Panc1 (cell line): ENCODE data around the gene CDS2. TPM values are rescaled to one million over a fixed set of nuclear protein-coding genes. Genes with fewer than 3 reads are reported as not detected.

Source experiments
- ATAC-seq: fragments of 200-7000 bp; cut with Tn5 transposase; 2 replicates; pipeline ENCODE4 v1.9.1; 2020; ENCODE audit warnings: mild to moderate bottlenecking, moderate library complexity
- BruUV-seq: library from RNA; stranded (reverse); fragments of 400-500 nt; replicated peaks from 2 replicates; lab custom pipeline; 2021; lab: Mats Ljungman, UMichigan
- CTCF ChIA-PET: fragments of 300-600 bp; sonication (Branson Sonifier 250); formaldehyde crosslinking; loops from one replicate; lab custom pipeline; 2022; ENCODE audit warnings: antibody characterized with exemption; lab: Charles Lee
- POLR2A ChIA-PET: fragments of 300-600 bp; sonication (Branson Sonifier 250); formaldehyde crosslinking; loops from one replicate; lab custom pipeline; 2022; ENCODE audit warnings: antibody characterized with exemption; lab: Charles Lee
- DNase-seq: peaks from one replicate; pipeline ENCODE4 v3.0.0-alpha.2; 2010; ENCODE audit warnings: low read depth, low spot score
- H3K27ac ChIP-seq: 2 replicates; pipeline ENCODE4 v1.5.1; 2011; ENCODE audit warnings: mild to moderate bottlenecking, low read length, inconsistent platforms
- H3K27me3 ChIP-seq: fragments of 200-500 bp; sonication (Bioruptor generic); 2 replicates; pipeline ENCODE4 v1.6.0; 2014; ENCODE audit warnings: low read length, inconsistent platforms; ENCODE audit not compliant: control insufficient read depth, insufficient read depth
- H3K36me3 ChIP-seq: fragments of 200-500 bp; sonication (Bioruptor generic); 2 replicates; pipeline ENCODE4 v1.5.1; 2014; ENCODE audit warnings: inconsistent platforms, mild to moderate bottlenecking, low read length, moderate library complexity; ENCODE audit not compliant: control insufficient read depth, insufficient read depth
- H3K4me1 ChIP-seq: 2 replicates; pipeline ENCODE4 v1.5.1; 2011; ENCODE audit warnings: inconsistent platforms, mild to moderate bottlenecking, low read length, moderate library complexity; ENCODE audit not compliant: control insufficient read depth, insufficient read depth
- H3K4me3 ChIP-seq, 2 experiments: 2 replicates each; pipeline ENCODE4 v1.5.1; 2011 to 2012; ENCODE audit warnings: low read depth in 2 of 2, low read length in 2 of 2, mild to moderate bottlenecking in 2 of 2, inconsistent platforms in 1 of 2, moderate library complexity in 1 of 2
- H3K9me3 ChIP-seq: fragments of 200-500 bp; sonication (Bioruptor generic); 2 replicates; pipeline ENCODE4 v1.5.1; 2014; ENCODE audit warnings: low read depth, mild to moderate bottlenecking, inconsistent platforms, low read length, moderate library complexity; ENCODE audit not compliant: control insufficient read depth, insufficient read depth
- POLR2AphosphoS5 ChIP-seq: IDR thresholded peaks from 2 replicates; pipeline ENCODE4 v1.6.1; 2012; ENCODE audit warnings: mild to moderate bottlenecking, low read depth, low read length, moderate library complexity
- SIN3A ChIP-seq: IDR thresholded peaks from 2 replicates; pipeline ENCODE4 v1.6.1; 2012; ENCODE audit warnings: low read depth, mild to moderate bottlenecking, low read length, moderate library complexity, borderline replicate concordance; ENCODE audit not compliant: insufficient read depth
- TCF7L2 ChIP-seq: IDR thresholded peaks from 2 replicates; pipeline ENCODE4 v1.6.1; 2011; ENCODE audit warnings: mild to moderate bottlenecking, low read depth, low read length, inconsistent platforms
- in situ Hi-C: cut with HindIII; loops from 2 replicates; pipeline ENCODE4 v1.10.0; 2016; ENCODE audit warnings: low sequenced_read_pairs, low pct_unique_long_range_greater_than_20kb
- intact Hi-C: fragments of 100-400 bp; cut with micrococcal nuclease; formaldehyde crosslinking; loops from one replicate; pipeline ENCODE4 v1.10.0; 2022; ENCODE audit not compliant: unreplicated experiment
- total RNA-seq: library from RNA; stranded (reverse); gene quantifications from one replicate; pipeline ENCODE4 v1.2.1, GENCODE V29; 2021; ENCODE audit not compliant: unreplicated experiment
- TF ChIP-seq, protein P1 (sequence below): fragments of 450-650 bp; IDR thresholded peaks from 2 replicates; pipeline ENCODE4 v1.5.1; 2017; ENCODE audit warnings: mild to moderate bottlenecking
- TF ChIP-seq, protein P2 (sequence below), 2 experiments: IDR thresholded peaks; 2 replicates each; pipeline ENCODE4 v1.6.1; 2011 to 2012; ENCODE audit warnings: low read depth in 2 of 2, control low read depth in 1 of 2, low read length in 1 of 2, mild to moderate bottlenecking in 1 of 2, moderate library complexity in 1 of 2; ENCODE audit not compliant: insufficient read depth in 1 of 2

The CDS2 gene
- total RNA-seq, 1 experiment from 2014 or later = 54.0 TPM

DNA sequence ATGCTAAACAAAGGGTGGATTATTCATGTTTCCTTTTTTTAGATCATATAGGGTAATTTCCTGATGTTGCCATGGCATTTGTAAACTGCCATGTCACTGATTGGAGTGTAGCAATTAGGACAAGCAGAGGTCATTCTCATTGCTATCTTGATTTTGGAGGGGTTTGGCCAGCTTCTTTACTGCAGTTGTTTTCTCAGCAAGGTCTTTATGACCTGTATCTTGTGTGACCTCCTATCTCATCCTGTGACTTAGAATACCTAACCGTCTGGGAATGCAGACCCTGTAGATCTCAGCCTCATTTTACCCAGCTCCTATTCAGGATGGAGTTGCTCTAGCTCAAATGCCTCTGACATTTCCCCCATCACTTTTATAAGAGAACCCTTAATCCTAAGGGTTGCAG, 53.6 kb downstream of the CDS2 start:
- Histone ChIP-seq H3K4me1 (no peaks in the 10 kb centered on the region), H3K27ac (no peak overlapping the region), H3K9me3 (no peaks in the 10 kb centered on the region), H3K36me3 (0 out of 2 replicates have a peak, but pooled peaks cover 2% of the 10 kb centered on the region), H3K27me3 (no peaks in the 10 kb centered on the region), H3K4me3 (no peak overlapping the region)
- POLR2A ChIA-PET = no interaction called here
- DNase-seq (no peak), ATAC-seq (no peak)
- in situ Hi-C loops (no loop called here), intact Hi-C loops (no loop called here)
- no TSS peak for BruUV-seq
- TF ChIP-seq, protein P1, sequence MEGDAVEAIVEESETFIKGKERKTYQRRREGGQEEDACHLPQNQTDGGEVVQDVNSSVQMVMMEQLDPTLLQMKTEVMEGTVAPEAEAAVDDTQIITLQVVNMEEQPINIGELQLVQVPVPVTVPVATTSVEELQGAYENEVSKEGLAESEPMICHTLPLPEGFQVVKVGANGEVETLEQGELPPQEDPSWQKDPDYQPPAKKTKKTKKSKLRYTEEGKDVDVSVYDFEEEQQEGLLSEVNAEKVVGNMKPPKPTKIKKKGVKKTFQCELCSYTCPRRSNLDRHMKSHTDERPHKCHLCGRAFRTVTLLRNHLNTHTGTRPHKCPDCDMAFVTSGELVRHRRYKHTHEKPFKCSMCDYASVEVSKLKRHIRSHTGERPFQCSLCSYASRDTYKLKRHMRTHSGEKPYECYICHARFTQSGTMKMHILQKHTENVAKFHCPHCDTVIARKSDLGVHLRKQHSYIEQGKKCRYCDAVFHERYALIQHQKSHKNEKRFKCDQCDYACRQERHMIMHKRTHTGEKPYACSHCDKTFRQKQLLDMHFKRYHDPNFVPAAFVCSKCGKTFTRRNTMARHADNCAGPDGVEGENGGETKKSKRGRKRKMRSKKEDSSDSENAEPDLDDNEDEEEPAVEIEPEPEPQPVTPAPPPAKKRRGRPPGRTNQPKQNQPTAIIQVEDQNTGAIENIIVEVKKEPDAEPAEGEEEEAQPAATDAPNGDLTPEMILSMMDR = no peak
- TF ChIP-seq TCF7L2 = no peak
- TF ChIP-seq SIN3A = no peak
- TF ChIP-seq POLR2AphosphoS5 = no peak
- TF ChIP-seq, protein P2, sequence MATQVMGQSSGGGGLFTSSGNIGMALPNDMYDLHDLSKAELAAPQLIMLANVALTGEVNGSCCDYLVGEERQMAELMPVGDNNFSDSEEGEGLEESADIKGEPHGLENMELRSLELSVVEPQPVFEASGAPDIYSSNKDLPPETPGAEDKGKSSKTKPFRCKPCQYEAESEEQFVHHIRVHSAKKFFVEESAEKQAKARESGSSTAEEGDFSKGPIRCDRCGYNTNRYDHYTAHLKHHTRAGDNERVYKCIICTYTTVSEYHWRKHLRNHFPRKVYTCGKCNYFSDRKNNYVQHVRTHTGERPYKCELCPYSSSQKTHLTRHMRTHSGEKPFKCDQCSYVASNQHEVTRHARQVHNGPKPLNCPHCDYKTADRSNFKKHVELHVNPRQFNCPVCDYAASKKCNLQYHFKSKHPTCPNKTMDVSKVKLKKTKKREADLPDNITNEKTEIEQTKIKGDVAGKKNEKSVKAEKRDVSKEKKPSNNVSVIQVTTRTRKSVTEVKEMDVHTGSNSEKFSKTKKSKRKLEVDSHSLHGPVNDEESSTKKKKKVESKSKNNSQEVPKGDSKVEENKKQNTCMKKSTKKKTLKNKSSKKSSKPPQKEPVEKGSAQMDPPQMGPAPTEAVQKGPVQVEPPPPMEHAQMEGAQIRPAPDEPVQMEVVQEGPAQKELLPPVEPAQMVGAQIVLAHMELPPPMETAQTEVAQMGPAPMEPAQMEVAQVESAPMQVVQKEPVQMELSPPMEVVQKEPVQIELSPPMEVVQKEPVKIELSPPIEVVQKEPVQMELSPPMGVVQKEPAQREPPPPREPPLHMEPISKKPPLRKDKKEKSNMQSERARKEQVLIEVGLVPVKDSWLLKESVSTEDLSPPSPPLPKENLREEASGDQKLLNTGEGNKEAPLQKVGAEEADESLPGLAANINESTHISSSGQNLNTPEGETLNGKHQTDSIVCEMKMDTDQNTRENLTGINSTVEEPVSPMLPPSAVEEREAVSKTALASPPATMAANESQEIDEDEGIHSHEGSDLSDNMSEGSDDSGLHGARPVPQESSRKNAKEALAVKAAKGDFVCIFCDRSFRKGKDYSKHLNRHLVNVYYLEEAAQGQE (IDR thresholded peaks at IDR 0.05; ENCODE audit: insufficient read depth in 1 of 2, low read depth in 2 of 2, low read length in 1 of 2) = no peak
- CTCF ChIA-PET = interaction anchor here (0.9 to 1.2 kb wide), 3 partner anchors 12 to 421 kb away, joined by 3 read pairs; no protein-coding TSS in a partner anchor

DNA sequence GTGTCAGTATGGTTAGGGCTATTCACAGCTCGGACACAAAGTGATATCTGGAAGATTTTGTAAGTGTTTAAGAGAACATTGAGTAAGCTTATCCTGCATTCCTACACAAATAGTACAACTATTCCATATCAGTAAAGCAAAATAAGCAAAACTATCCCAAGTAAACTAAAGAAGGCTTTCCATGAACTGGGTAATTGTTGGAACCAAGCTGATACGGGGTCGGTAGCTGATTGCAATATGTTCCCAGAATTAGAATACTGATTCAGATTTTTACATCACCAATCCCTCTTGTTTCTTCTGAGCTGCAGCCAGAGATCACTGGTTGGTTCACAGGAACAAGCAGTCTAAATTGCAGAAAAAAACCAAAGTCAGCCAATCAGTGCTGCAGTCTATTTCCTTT, 54.1 kb downstream of the CDS2 start:
- no peak for ATAC-seq
- Histone ChIP-seq H3K4me3 (no peak overlapping the region), H3K27ac (no peak overlapping the region), H3K27me3 (no peaks in the 10 kb centered on the region), H3K9me3 (no peaks in the 10 kb centered on the region), H3K4me1 (no peaks in the 10 kb centered on the region), H3K36me3 (0 out of 2 replicates have a peak, but pooled peaks cover 2% of the 10 kb centered on the region)
- ChIA-PET POLR2A (no interaction called here), CTCF (interaction anchor here (1.2 kb wide), 2 partner anchors 12 to 421 kb away, joined by 3 read pairs; no protein-coding TSS in a partner anchor)
- TF ChIP-seq, protein P1 = no peak
- TF ChIP-seq, protein P2 (IDR thresholded peaks at IDR 0.05; ENCODE audit: insufficient read depth in 1 of 2, low read depth in 2 of 2, low read length in 1 of 2) = no peak
- TF ChIP-seq SIN3A (no peak), POLR2AphosphoS5 (no peak), TCF7L2 (no peak)
- intact Hi-C loops (no loop called here), in situ Hi-C loops (no loop called here)
- BruUV-seq = no TSS peak
- DNase-seq = no peak
